Posterior vena cava (tissue), 2 donors: Measurements from ENCODE around the gene CPNE7. TPM values are rescaled to one million over a fixed set of nuclear protein-coding genes. Genes with fewer than 3 reads are reported as not detected.

Experiments
- DNase-seq: peaks from one replicate; pipeline ENCODE4 v3.0.0-alpha.2; 2020; ENCODE audit warnings: low spot score
- intact Hi-C, 2 donors: fragments of 100-400 bp; cut with DNase I; formaldehyde crosslinking; loops; one replicate each; pipeline versions ENCODE4 v1.14.1 to v1.14.2; 2022 to 2023
- long read RNA-seq, 2 donors: library from polyadenylated mRNA; unstranded; transcript quantifications; one replicate each; pipeline ENCODE4 v2.0.0, GENCODE V29; 2020 to 2021
- total RNA-seq, 2 donors: library from RNA; stranded (reverse); fragmentation: NEBNext Ultra II Directional; extraction: Animal tissue kit (Norgen Biotek cat#: 25700); gene quantifications; one replicate each; pipeline ENCODE4 v1.2.1, GENCODE V29; 2021
- donor health status: DM: yes; HTN: yes; CAD: no.
- donor health status: DM: yes; HTN: yes; CAD: no.

Gene CPNE7
- total RNA-seq = under 1 TPM in 1 of 2 donors, not detected in 1; 0.71 TPM
- long read RNA-seq, donor 1 = 0 reads
- long read RNA-seq, donor 2 = 0 reads

- intact Hi-C loops = loop anchor here (2.0 to 10.0 kb wide), 3 partner anchors 25 to 69 kb away; no protein-coding TSS in a partner anchor
- no peak for DNase-seq
These were observed at the start of gene CPNE7 for GRCh38 chr16:89575247-89576152. Gene CPNE7 (plus strand): TSS chr16:89575758. CDS start chr16:89575898, 140 bp downstream.

GRCh38 chr16:89529097-89529496, 46.5 kb upstream of the CPNE7 start:
- no peak for DNase-seq
- intact Hi-C loops = no loop called here

DNA sequence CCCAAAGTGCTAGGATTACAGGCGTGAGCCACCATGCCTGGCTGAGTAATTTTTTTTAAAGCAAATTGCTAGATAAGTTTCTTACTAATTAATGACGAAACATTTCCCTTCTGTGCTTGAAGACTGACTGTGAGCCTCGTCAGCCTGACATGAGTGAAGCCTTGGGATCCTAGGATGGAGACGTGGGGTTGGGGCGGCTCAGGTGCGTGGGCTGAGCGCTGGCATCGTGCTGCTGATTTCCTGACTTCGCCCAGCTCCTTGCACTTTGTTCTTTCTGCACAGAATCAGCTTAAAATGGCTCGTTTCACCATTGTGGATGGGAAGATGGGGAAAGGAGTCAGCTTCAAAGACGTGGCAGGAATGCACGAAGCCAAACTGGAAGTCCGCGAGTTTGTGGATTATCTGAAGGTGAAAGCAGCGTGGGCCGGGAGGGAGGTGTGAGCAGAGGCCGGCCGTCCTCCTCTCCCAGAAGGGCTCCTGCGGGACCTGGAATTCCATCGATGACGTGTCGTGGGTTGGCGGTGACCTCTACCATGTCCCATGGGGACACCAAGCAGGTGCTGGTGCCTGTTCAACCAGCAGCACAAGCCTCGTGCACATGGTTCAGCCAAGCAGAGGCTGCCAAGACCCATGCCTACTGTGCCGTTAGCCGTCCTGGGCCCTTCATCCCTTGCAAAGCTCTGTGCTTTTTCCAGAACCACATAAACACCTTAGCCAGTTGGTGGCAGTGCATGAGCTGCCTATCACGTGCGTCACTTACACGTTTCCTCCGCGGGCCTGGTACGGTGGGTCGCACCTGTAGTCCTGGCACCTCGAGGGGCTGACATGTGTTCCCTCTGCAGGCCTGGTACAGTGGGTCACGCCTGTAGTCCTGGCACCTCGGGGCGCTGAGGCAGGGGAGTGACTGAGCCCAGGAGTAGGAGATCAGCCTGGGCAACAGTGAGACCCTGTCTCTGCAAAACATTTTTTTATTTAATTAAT, 44.9 kb upstream of the CPNE7 start:
- intact Hi-C loops = no loop called here
- no peak for DNase-seq

DNA sequence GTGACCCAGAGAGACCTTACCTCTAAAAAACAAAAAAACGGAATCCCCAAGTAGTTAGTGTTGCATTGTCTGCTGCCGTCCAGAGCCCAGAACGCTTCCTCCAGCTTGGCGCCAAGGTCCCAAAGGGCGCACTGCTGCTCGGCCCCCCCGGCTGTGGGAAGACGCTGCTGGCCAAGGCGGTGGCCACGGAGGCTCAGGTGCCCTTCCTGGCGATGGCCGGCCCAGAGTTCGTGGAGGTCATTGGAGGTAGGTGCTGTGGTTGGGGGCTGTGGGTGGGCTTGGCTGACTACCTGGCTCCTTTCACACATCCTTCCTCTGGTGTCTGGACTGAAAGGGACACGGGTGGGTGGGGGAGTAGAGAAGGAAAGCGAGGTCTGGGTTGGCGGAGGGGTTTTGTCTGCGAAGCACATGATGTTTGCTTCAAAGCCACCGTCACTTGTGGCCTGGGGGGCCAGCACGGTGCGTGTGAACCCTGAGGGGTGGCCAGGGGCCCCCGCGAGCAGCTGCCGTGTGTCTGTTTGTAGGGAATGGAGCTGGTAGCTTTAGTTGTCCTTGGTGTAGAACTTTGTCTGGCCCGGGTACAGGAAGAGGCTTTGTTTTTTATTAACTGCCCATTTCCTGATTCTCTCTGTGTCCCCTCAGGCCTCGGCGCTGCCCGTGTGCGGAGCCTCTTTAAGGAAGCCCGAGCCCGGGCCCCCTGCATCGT, 43.6 kb upstream of the CPNE7 start:
- intact Hi-C loops = no loop called here
- no peak for DNase-seq

DNA sequence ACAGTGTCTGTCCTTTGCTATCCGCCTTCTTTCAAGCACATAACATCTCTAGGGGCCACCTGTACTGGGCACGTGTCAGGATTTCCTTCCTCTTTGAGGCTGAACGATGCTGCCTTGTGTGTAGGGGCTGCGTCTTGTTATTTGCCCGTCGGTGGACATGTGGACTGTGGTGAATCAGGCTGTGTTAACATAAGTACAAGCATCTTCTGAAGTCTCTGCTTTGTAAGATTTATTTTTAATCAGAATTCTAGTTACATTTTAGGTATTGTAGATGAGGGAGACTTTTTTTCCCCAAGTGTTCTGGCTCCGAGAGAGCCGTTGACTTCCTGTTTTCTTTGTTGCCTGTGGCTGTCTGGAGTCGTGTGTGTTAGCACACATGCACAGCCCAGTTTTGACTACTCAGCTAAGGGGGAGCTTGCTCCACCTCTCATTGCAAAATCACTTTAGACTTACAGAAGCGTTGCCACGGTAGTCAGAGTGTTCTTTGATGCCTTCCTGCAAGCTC, 41.3 kb upstream of the CPNE7 start:
- intact Hi-C loops = no loop called here
- no peak for DNase-seq

GRCh38 chr16:89536371-89536770, 39.2 kb upstream of the CPNE7 start:
- intact Hi-C loops = no loop called here
- no peak for DNase-seq

DNA sequence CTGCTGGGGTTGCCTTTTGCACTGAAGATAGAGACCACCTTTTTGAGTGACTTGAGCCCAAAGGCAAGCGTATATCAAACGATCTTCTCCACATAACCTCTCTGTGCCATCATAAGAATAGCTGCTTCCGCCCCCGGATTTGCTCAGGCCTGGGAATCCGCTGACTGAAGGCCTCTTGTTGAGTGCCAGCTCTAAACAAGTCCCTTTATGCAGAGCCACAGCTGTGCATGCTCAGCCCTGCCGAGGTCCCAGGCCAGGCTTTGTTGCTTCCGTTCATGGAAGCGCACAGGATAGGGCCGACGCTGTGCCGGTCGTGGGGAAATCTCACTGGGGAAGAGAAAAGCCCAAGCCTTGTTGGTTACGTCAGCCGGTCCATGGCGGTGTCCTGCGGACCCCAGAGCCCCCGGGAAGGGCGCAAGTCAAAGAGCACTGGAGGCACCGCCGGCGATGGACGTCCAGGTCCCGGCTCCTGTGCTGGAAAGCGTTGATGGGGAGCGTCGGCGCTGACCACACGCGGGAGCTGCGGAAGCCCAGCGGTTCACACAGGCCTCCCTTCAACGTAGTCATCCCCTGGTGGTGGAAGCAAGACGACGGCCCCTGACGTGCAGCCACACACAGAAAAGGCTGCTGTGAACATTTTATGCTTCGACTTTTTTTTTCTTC, 38.5 kb upstream of the CPNE7 start:
- no peak for DNase-seq
- intact Hi-C loops = no loop called here

DNA sequence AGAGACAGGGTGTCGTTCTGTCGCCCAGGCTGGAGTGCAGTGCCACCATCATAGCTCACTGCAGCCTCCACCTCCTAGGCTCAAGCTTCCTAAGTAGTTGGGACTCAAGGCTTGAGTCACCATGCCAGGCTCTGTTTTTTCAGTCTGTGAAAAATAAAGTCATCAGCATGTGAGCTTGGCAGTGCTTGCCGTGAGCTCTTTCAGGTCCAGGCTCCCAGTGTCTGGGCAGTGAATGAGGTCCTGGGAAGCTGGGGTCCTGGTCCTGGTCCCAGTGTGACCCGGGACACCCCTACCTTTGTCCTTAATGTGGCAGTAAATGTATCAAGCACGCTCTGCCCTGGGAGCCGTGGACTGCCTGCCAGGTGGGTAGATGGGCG, 38.0 kb upstream of the CPNE7 start:
- intact Hi-C loops = no loop called here
- DNase-seq = no peak

DNA sequence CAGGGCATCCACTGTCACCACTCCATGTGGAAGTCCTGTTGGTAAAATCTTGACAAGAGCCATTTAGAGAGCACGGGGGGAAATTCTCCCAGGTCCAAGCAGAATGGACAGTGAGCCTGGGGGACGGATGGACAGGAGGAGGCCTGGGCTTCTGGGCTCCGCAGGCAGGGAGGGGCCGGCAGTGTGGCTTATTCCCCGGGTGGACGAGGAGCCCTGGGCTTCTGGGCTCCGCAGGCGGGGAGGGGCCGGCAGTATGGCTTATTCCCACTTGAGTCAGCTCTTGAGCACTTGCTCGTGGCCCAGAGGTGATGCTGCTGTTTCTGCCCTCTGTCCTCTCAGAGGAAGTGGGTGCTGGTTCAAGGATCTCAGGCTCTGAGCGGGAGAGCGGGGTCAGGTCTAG, 37.3 kb upstream of the CPNE7 start:
- no peak for DNase-seq

GRCh38 chr16:89540557-89540956, 35.0 kb upstream of the CPNE7 start:
- no peak for DNase-seq
- intact Hi-C loops = no loop called here

More for the DNA sequence above, 37.3 kb upstream of the CPNE7 start:
- intact Hi-C loops = no loop called here

DNA sequence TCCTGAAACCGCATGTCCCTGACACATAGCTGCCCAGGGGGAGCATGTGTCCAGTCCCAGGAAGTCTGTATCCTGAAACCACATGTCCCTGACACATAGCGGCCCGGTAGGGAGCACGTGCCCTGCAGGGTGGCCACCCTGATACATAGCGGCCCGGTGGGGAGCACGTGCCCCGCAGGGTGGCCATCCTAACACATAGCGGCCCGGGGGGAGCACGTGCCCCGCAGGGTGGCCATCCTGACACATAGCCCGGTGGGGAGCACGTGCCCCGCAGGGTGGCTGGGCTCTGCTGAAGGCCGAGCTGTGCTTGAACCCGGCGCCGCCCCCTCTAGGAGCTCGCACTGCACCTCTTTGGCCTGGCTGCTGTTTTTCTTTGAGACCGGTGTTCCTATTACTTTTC, 33.8 kb upstream of the CPNE7 start:
- DNase-seq = no peak
- intact Hi-C loops = no loop called here

DNA sequence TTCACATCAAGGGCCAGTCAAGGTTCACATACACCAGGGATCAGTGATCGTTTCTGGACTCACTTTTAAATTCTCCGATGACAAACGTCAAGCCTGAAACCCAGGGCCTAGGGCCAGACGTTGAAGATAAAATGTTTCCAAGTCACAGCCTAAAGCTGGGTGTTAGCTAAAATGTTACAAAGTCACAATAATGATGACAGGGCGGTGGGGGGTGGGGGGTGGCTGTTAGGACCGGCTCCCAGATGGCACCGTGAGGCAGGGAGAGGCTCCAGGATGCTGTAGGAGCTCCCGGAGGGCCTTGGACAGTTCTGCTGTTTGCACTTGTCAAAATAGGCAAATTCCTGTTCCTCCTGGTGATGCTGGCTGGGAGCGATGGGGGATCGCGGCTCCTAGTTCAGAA, 31.4 kb upstream of the CPNE7 start:
- intact Hi-C loops = no loop called here
- DNase-seq = no peak

GRCh38 chr16:89544713-89545043, 30.9 kb upstream of the CPNE7 start:
- no peak for DNase-seq
- intact Hi-C loops = no loop called here

- no peak for DNase-seq
- intact Hi-C loops = no loop called here
These were observed 30.3 kb upstream of the CPNE7 start for GRCh38 chr16:89545044-89545830.

DNA sequence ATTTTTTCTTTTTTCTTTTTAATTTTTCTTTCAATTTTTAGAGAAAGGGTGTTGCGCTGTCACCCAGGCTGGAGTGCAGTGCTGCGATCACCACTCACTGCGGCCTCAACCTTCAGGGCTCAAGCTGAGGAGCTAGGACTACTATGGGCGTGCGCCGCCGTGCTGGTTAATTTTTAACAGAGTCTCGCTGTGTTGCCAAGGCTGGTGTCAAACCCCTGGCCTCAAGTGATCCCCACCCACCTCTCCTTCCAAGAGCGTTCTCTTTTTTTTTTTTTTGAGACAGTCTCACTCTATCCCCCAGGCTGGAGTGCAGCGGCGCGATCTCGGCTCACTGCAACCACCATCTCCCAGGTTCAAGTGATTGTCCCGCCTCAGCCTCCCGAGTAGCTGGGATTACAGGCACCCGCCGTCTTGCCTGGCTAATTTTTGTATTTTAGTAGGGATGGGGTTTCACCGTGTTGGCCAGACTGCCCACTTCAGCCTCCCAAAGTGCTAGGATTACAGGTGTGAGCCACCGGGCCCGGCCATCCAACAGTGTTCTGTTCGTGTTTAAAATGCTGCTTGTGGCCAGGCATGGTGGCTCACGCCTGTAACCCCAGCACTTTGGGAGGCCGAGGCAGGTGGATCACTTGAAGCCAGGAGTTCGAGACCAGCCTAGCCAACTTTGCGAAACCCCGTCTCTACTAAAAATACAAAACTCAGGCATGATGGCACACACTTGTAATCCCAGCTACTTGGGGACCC, 29.6 kb upstream of the CPNE7 start:
- intact Hi-C loops = no loop called here
- DNase-seq = no peak

DNA sequence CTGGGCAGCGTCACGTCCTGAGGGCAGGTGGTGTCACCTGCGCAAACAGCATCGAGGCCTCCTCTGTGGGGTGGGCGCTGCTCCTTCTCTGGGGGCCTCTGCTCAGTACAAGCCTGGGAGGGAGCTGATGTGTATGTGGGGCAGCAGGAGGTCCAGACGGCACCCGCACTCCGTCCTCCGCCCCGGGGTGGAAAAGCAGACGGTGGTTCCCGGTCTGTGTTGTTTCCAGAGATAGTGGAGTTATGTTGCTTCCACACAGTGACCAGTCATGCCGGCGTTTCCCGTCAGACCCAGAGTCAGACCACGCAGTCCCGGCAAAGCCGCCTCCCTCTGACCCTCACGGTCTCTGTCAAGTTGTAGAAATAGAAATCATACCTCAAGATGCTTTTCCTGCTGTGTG, 28.8 kb upstream of the CPNE7 start:
- peak; percentile 62 for DNase-seq
- intact Hi-C loops = no loop called here

DNA sequence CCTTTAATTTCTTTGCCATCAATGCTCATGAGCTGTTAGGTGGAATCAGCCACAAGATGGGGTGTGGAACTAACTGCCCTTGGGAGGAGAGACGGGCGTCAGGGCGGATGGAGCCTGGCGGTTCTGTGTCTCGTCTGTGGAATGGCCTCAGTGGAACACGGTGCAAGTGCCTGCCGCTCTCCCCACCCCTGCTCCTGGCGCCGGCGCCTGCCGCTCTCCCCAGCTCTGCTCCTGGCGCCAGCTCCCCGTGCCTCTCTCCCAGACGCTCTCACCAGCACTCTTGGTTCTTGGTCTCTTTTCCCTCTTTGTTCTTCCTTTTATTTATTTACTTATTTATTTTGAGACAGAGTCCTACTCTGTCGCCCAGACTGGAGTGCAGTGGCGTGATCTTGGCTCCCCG, 28.3 kb upstream of the CPNE7 start:
- no peak for DNase-seq
- intact Hi-C loops = no loop called here
